Liver (tissue), 9 donors: ENCODE results near the gene ZMYND8. TPM values are rescaled to one million over a fixed set of nuclear protein-coding genes. Genes with fewer than 3 reads are reported as not detected.

Source experiments
- DNase-seq: peaks from one replicate; pipeline ENCODE4 v3.0.0-alpha.2; 2017; ENCODE audit warnings: low spot score
- H3K27ac ChIP-seq, 2 donors: one replicate each; pipeline ENCODE4 v1.7.0; 2013; ENCODE audit warnings: inconsistent platforms in 2 of 2, low read length in 2 of 2, control low read depth in 1 of 2, low read depth in 1 of 2, mild to moderate bottlenecking in 1 of 2
- H3K27me3 ChIP-seq, 4 donors: one replicate each; pipeline versions ENCODE4 v1.6.1 to v1.7.0; 2013; ENCODE audit warnings: low read length in 3 of 4, inconsistent platforms in 1 of 4, mild to moderate bottlenecking in 1 of 4, moderate library complexity in 1 of 4; ENCODE audit not compliant: control insufficient read depth in 4 of 4, insufficient read depth in 4 of 4
- H3K36me3 ChIP-seq, 4 donors: one replicate each; pipeline versions ENCODE4 v1.6.1 to v1.7.0; 2013; ENCODE audit warnings: low read length in 3 of 4, mild to moderate bottlenecking in 3 of 4, low read depth in 1 of 4, moderate library complexity in 1 of 4; ENCODE audit not compliant: control insufficient read depth in 4 of 4, insufficient read depth in 3 of 4
- H3K4me1 ChIP-seq, 4 donors: one replicate each; pipeline versions ENCODE4 v1.6.1 to v1.7.0; 2013; ENCODE audit warnings: low read length in 3 of 4, mild to moderate bottlenecking in 3 of 4, moderate library complexity in 1 of 4; ENCODE audit not compliant: control insufficient read depth in 4 of 4, insufficient read depth in 4 of 4
- H3K4me3 ChIP-seq, 3 donors: one replicate each; pipeline versions ENCODE4 v1.6.1 to v1.7.0; 2013; ENCODE audit warnings: low read length in 3 of 3, control low read depth in 1 of 3, low read depth in 1 of 3, mild to moderate bottlenecking in 1 of 3
- H3K9ac ChIP-seq, 2 donors: one replicate each; pipeline ENCODE4 v1.7.0; 2013; ENCODE audit warnings: low read length in 2 of 2, mild to moderate bottlenecking in 2 of 2, moderate library complexity in 2 of 2, control low read depth in 1 of 2, low read depth in 1 of 2
- H3K9me3 ChIP-seq, 4 donors: one replicate each; pipeline versions ENCODE4 v1.6.1 to v1.7.0; 2013; ENCODE audit warnings: low read length in 3 of 4; ENCODE audit not compliant: control insufficient read depth in 4 of 4
- ATF3 ChIP-seq: IDR thresholded peaks from 2 replicates; pipeline ENCODE4 v1.6.1; 2016; ENCODE audit warnings: antibody characterized with exemption
- EGR1 ChIP-seq, 2 donors: IDR thresholded peaks; 2 replicates each; pipeline ENCODE4 v1.6.1; 2016 to 2018; ENCODE audit warnings: antibody characterized with exemption in 2 of 2, low read depth in 2 of 2
- FOXA1 ChIP-seq: IDR thresholded peaks from 2 replicates; pipeline ENCODE4 v1.6.1; 2016; ENCODE audit warnings: antibody characterized with exemption
- HNF4A ChIP-seq, 2 donors: conservative IDR thresholded peaks; 2 replicates each; pipeline ENCODE4 v1.6.1; 2016; ENCODE audit warnings: antibody characterized with exemption in 2 of 2, mild to moderate bottlenecking in 2 of 2
- JUND ChIP-seq, 2 donors: IDR thresholded peaks; 2 replicates each; pipeline ENCODE4 v1.6.1; 2016; ENCODE audit warnings: antibody characterized with exemption in 2 of 2
- NR2F2 ChIP-seq: IDR thresholded peaks from 2 replicates; pipeline ENCODE4 v1.6.1; 2016; ENCODE audit warnings: antibody characterized with exemption
- RAD21 ChIP-seq, 2 donors: IDR thresholded peaks; 2 replicates each; pipeline ENCODE4 v1.6.1; 2016; ENCODE audit warnings: antibody characterized with exemption in 2 of 2, mild to moderate bottlenecking in 2 of 2
- REST ChIP-seq: IDR thresholded peaks from 2 replicates; pipeline ENCODE4 v1.6.1; 2016; ENCODE audit warnings: antibody characterized with exemption, mild to moderate bottlenecking
- RXRA ChIP-seq, 2 donors: IDR thresholded peaks; 2 replicates each; pipeline ENCODE4 v1.6.1; 2017 to 2018; ENCODE audit warnings: antibody characterized with exemption in 2 of 2, mild to moderate bottlenecking in 1 of 2
- TAF1 ChIP-seq: conservative IDR thresholded peaks from 2 replicates; pipeline ENCODE4 v1.6.1; 2016; ENCODE audit warnings: antibody characterized with exemption, mild to moderate bottlenecking
- YY1 ChIP-seq: IDR thresholded peaks from 2 replicates; pipeline ENCODE4 v1.6.1; 2016; ENCODE audit warnings: antibody characterized with exemption, mild to moderate bottlenecking
- WGBS: extraction: QIAGEN DNeasy Blood & Tissue Kit; methylation state at CpG from one replicate; pipeline ENCODE4 v1.1.7; 2013; 5-methylcytosine and 5-hydroxymethylcytosine counted together
- polyA plus RNA-seq, 2 donors: library from polyadenylated mRNA; stranded (reverse) in 1 of 2; unstranded in 1 of 2; fragments of 200-250 nt in 1 of 2; fragments of >200 nt in 1 of 2; fragmentation: Nextera tagmentation in 1 of 2; extraction: Ambion mirVana in 1 of 2; gene quantifications; one replicate each; pipeline versions ENCODE4 v1.2.1 to v1.2.3, GENCODE V29; 2013 to 2015
- total RNA-seq, 2 donors: library from RNA; depleted of rRNA; stranded (reverse); fragments of >200 nt; gene quantifications; one replicate each; pipeline ENCODE4 v1.2.3, GENCODE V29; 2014
- donor health status: healthy.
- donor health status: healthy.
- donor health status: healthy.
- donor health status: healthy.
- donor health status: healthy.

ZMYND8 gene
- total and polyA plus RNA-seq, 4 donors: 3.3 to 23.5 (median 6.8) TPM

DNA sequence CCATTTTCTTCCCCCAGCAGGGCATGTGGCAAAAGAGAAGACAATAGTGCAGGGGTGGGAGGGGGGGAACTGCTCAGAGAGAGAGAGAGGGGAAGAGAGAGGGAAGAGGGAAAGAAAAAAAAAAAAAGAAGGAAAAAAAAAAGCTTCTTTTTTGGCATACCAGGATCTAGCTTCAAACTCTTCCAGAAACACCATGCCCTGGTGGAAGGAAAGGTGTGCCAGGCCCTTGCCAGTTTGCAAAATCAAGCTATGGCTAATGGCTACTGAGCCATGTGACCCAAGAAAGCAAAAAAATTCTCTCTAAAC, 326 bp downstream of the ZMYND8 start:
- peak overlapping the region; percentile 92 to 98 for H3K27ac ChIP-seq
- TF ChIP-seq HNF4A (conservative IDR thresholded peaks at IDR 0.05) (no peak), RAD21 (IDR thresholded peaks at IDR 0.05) (no peak), ATF3 (no peak), YY1 (no peak), JUND (IDR thresholded peaks at IDR 0.05) (no peak), TAF1 (no peak), RXRA (IDR thresholded peaks at IDR 0.05) (no peak), EGR1 (IDR thresholded peaks at IDR 0.05; ENCODE audit: low read depth in 2 of 2) (no peak)
- peaks cover 30 to 90% (median 63%) of the 10 kb centered on the region in 4 donors for H3K4me1 ChIP-seq
- H3K27me3 ChIP-seq: no peaks in the 10 kb centered on the region
- no peak for DNase-seq
- H3K4me3 ChIP-seq: peak overlapping the region in 1 of 3 donors; percentile 0
- H3K9ac ChIP-seq: peak overlapping the region in 1 of 2 donors; percentile 45
- H3K36me3 ChIP-seq: no peaks in the 10 kb centered on the region
- H3K9me3 ChIP-seq: no peaks in the 10 kb centered on the region

GRCh38 chr20:47355489-47356219, 845 bp downstream of the ZMYND8 start:
- Histone ChIP-seq H3K36me3 (no peaks in the 10 kb centered on the region), H3K4me1 (peaks cover 25 to 85% (median 59%) of the 10 kb centered on the region in 4 donors), H3K27ac (peak overlapping the region; percentile 92 to 98), H3K4me3 (peak overlapping the region in 1 of 3 donors; percentile 0), H3K9ac (peak overlapping the region in 1 of 2 donors; percentile 62), H3K9me3 (no peaks in the 10 kb centered on the region), H3K27me3 (no peaks in the 10 kb centered on the region)
- DNase-seq: peak; percentile 54
- TF ChIP-seq EGR1 (IDR thresholded peaks at IDR 0.05; ENCODE audit: low read depth in 2 of 2) (no peak), REST (peak; percentile 3)
- 63% methylated on average over 2 of the region's 2 CpGs for WGBS

DNA sequence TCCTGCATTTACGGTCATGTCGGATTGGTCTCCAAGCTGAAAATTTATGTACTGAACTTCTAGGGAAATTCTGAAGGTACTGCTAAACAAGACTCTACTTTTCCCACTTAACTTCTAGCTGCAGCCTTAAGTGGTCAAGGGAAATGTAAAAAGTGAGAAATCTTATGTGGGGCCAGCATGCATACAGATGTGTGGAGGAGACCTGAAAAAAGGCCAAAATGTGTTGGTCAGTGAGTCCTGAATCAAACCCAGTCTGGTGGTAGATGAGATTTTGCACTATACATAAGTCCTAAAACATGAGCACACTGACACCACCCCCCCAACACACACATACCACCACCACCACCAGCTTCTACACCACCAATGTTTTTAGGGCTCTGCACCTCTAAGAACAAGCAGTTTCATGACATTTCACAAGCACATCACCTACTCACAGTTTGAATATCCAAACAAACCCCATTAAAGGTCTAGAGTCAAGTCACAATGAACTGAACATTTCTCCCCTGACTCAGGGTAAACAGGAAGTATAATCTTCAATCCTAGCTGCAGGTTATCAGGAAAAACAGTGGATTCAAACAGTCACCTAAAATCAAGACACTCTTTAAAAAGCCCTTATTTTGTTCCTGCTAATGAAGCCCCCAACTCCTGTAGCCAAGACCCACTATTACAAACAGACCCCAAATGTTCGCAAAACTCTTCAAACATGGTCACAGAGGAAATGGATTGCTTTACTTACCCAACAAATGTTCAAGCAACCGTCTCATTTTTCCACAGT, 1.6 kb downstream of the ZMYND8 start:
- 47% methylated on average over 4 of the region's 4 CpGs for WGBS
- DNase-seq: peak; percentile 53
- no peaks in the 10 kb centered on the region for H3K9me3 ChIP-seq

More for the DNA sequence above, 1.6 kb downstream of the ZMYND8 start:
- TF ChIP-seq NR2F2: no peak
- peak in 1 of 2 donors; percentile 6 for TF ChIP-seq HNF4A (conservative IDR thresholded peaks at IDR 0.05)
- TF ChIP-seq RXRA (IDR thresholded peaks at IDR 0.05): peak in 1 of 2 donors; percentile 9
- peak; percentile 30 for TF ChIP-seq YY1
- TF ChIP-seq FOXA1: no peak
- Histone ChIP-seq H3K27me3 (no peaks in the 10 kb centered on the region), H3K4me1 (peaks cover 21 to 82% (median 59%) of the 10 kb centered on the region in 4 donors), H3K27ac (peak overlapping the region; percentile 92 to 98), H3K4me3 (no peak overlapping the region), H3K36me3 (no peaks in the 10 kb centered on the region), H3K9ac (peak overlapping the region in 1 of 2 donors; percentile 62)
